Skeletal muscle cell (primary cell): ENCODE results near the gene NOC4L.

ENCODE experiments used
- DNase-seq: peaks from one replicate; pipeline ENCODE4 v3.0.0-alpha.2; 2010; ENCODE audit warnings: low read depth
- H3K4me3 ChIP-seq: 2 replicates; pipeline ENCODE4 v1.5.1; 2011; ENCODE audit warnings: low read depth, mild to moderate bottlenecking, control low read depth, low read length, moderate library complexity

NOC4L gene

GRCh38 chr12:132153501-132154340, 9.5 kb downstream of the NOC4L start:
- no peak overlapping the region for H3K4me3 ChIP-seq

DNA sequence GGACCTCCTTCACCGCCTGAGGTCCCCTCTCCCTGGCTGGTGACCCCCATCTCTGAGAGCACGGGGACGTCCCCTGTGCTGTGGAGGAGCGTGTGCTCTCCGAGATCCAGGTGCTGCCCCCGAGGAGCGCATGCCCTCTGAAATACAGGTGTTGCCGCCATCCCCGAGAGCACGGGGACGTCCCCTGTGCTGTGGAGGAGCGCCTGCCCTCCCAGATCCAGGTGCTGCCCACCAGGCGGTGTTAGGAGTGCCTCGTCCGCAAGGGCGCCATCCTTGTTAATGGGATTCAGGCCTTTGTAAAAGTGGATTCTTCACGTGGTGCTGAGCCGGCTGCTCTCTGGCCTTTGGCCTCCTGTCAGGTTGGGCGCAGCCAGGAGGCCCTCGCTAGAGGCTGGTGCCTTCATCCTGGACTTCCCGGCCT, 10.1 kb downstream of the NOC4L start:
- no peak overlapping the region for H3K4me3 ChIP-seq
- no peak for DNase-seq

More at GRCh38 chr12:132153501-132154340, 9.5 kb downstream of the NOC4L start:
- DNase-seq: peak; percentile 32

- no peak overlapping the region for H3K4me3 ChIP-seq
- DNase-seq: no peak
These were observed 10.9 kb downstream of the NOC4L start for GRCh38 chr12:132154941-132155770.

DNA sequence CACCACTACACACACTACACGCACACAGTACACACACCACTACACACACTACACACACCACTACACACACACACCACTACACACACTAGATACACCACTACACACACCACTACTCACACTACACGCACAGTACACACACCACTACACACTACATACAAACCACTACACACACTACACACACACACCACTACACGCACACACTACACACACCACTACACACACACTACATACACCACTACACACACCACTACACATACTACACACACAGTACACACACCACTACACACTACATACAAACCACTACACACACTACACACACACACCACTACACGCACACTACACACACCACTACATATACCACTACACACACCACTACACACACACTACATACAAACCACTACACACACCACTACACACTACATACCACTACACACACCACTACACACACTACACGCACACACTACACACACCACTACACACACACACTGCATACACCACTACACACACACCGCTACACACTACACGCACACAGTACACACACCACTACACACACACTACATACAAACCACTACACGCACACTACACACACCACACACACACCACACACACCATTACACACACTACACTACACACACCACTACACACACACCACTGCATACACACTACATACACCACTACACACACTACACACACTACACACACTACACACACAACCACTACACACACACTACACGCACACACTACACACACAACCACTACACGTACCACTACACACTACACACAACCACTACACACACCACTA, 11.7 kb downstream of the NOC4L start:
- H3K4me3 ChIP-seq: no peak overlapping the region
- no peak for DNase-seq

DNA sequence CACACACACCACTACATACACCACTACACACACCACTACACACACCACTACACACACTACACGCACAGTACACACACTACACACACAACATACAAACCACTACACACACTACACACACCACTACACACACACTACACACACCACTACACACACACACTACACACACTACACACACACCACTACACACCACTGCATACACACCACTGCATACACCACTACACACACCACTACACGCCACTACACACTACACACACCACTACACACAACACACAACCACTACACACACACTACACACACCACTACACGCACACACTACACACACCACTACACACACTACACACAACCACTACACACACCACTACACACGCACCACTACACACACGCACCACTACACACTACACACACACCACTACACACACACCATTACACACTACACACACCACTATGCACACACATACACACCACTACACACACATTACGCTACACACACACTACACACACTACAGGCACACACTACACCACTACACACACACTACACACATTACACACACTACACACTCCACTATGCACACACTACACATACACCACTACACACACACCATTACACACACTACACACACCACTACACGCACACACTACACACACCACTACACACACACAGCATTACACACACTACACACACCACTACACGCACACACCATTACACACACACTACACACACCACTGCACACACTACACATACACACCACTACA, 12.5 kb downstream of the NOC4L start:
- no peak overlapping the region for H3K4me3 ChIP-seq
- DNase-seq: no peak

GRCh38 chr12:132157733-132158409, 13.6 kb downstream of the NOC4L start:
- no peak for DNase-seq
- H3K4me3 ChIP-seq: no peak overlapping the region

DNA sequence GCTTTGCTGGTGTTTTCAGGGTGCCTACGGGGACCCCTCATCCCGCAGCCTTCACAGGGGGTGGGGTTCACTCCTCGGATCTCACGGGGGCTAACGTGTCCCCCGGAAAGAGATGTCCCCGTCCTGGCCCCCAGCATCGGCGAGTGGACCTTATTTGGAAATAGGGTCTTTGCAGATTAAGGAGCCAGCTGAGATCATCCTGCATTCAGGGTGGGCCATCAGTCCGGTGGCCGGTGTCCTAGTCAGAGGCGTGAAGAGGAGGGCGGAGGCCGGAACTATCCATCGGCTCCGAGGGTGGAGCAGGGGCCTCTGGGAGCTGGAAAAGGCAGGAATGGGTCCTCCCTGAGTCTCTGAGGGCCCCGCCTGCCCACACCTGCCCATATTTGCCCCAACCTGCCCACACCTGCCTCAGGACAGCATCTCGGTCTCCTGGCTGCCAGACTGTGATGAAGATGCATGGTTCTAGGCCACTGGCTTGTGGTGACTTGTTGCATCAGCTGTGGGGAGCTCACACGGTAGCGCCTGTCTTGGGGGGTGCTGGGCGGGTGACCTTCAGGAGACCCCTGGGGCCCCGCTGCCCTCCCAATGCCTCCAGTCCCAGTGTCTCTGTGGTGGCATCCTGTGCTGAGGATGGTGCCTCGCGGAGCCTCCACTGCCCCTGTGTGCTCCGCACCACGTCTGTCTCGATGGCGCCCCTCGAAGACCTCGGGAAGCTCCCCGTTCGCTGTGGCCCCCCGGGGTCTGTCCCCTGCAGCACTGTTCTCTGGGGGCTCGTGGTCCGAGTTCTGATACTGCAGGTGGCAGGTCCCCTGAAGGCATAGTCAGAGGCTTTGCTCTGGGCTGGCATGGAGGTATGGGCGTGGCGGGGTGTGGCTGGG, 14.7 kb downstream of the NOC4L start:
- no peak overlapping the region for H3K4me3 ChIP-seq
- no peak for DNase-seq

GRCh38 chr12:132159555-132160003, 15.3 kb downstream of the NOC4L start:
- H3K4me3 ChIP-seq: no peak overlapping the region
- no peak for DNase-seq

GRCh38 chr12:132160016-132160415, 15.8 kb downstream of the NOC4L start:
- DNase-seq: no peak
- no peak overlapping the region for H3K4me3 ChIP-seq

DNA sequence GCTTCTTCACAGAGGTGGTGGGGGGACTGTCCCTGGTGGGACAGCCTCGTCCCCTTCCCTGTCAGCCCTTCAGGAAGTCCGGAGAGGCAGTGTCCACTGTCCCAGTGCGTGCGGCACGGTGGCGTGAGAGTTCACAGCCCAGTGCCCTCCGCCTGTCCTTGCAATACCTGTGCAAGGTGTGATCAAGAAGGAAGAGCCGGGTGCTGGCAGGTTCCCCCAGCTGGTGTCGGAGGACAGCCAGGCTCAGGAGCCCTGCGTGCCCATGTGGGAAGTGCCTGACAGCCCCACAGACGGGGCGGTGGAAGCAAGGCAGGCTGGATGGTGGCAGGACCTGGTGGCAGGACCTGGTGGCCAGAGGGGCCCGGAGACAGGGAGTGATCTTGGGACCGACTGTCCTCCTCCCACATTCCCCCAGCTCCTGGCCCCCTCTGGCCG, 16.4 kb downstream of the NOC4L start:
- DNase-seq: no peak
- no peak overlapping the region for H3K4me3 ChIP-seq

DNA sequence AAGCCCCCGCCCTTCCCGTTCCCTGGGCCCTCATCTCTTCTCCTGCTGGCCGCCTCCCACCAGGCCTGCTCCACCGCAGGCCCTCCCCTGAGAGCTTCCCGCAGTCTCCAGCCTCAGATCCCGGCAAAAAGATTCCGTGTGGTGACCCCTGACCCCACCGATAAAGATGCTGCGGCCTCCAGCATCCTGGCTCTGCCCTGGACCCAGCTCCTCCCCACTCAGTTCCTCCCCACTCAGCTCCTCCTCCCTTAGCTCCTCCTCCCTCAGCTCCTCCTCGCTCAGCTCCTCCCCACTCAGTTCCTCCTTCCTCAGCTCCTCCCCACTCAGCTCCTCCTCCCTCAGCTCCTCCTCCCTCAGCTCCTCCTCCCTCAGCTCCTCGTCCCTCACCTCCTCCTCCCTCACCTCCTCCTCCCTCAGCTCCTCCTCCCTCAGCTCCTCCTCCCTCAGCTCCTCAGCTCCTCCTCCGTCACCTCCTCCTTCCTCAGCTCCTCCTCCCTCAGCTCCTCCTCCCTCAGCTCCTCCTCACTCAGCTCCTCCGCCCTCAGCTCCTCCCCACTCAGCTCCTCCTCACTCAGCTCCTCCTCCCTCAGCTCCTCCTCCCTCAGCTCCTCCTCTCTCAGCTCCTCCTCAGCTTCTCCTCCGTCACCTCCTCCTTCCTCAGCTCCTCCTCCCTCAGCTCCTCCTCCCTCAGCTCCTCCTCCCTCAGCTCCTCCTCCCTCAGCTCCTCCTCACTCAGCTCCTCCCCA, 17.0 kb downstream of the NOC4L start:
- DNase-seq: no peak
- H3K4me3 ChIP-seq: no peak overlapping the region

- no peak overlapping the region for H3K4me3 ChIP-seq
- DNase-seq: no peak
These were observed 17.7 kb downstream of the NOC4L start for GRCh38 chr12:132161796-132162507.

DNA sequence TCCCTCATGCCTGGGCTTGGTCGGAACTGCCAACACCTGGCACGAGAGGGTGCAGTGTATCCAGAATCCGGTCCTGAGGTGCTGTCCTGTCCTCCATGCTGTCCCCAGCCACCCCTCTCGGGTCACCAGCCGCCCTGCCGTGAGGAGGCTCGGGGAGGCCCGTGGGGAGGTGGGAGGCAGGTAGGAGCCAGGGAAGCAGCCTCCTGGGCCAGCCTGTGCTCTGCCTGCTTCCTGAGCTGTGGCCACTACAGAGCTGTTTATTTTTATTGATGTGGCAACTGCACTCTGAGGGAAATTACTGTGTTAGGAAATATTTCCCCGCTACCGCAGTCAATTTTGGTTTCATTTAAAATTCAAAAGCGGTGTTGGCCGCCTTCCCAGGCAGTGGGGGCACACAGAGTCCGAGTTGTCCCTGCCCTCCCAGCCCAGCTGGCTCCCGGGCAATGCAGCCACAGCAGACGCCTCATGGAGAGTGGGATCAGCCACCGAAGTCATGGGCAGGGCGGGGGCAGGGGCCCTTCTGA, 18.3 kb downstream of the NOC4L start:
- DNase-seq: peak; percentile 33

GRCh38 chr12:132163041-132163910, 19.0 kb downstream of the NOC4L start:
- H3K4me3 ChIP-seq: no peak overlapping the region
- no peak for DNase-seq

More for the DNA sequence above, 18.3 kb downstream of the NOC4L start:
- no peak overlapping the region for H3K4me3 ChIP-seq

GRCh38 chr12:132163911-132164288, 19.6 kb downstream of the NOC4L start:
- no peak for DNase-seq

More at GRCh38 chr12:132163911-132164288, 19.6 kb downstream of the NOC4L start:
- H3K4me3 ChIP-seq: no peak overlapping the region
